CD14-positive monocyte (primary cell): Measurements from ENCODE around the gene UCHL5. TPM values are rescaled to one million over a fixed set of nuclear protein-coding genes. Genes with fewer than 3 reads are reported as not detected.

Experiments
- DNase-seq, 3 donors: peaks; one replicate each; pipeline ENCODE4 v3.0.0-alpha.2; 2011 to 2022
- H2AFZ ChIP-seq: 2 replicates; pipeline ENCODE4 v1.6.0; 2012; ENCODE audit warnings: mild to moderate bottlenecking, low read depth, low read length, inconsistent platforms; ENCODE audit not compliant: insufficient read depth, poor library complexity, severe bottlenecking
- H3K27ac ChIP-seq, 2 donors: 1 replicate in 1 of 2; 2 replicates in 1 of 2; pipeline ENCODE4 v1.5.1; 2012 to 2013; ENCODE audit warnings: low read length in 2 of 2, control low read depth in 1 of 2, inconsistent platforms in 1 of 2, low read depth in 1 of 2, mild to moderate bottlenecking in 1 of 2
- H3K27me3 ChIP-seq, 2 donors: one replicate each; pipeline versions ENCODE4 v1.6.0 to v1.6.1; 2011 to 2013; ENCODE audit warnings: low read length in 2 of 2; ENCODE audit not compliant: control insufficient read depth in 2 of 2, insufficient read depth in 2 of 2
- H3K36me3 ChIP-seq, 2 donors: replicated peaks in 1 of 2; 1 replicate in 1 of 2; 2 replicates in 1 of 2; pipeline versions ENCODE4 v1.5.1 to v1.6.1; 2012 to 2013; ENCODE audit warnings: low read length in 2 of 2, control low read depth in 1 of 2, inconsistent platforms in 1 of 2, mild to moderate bottlenecking in 1 of 2; ENCODE audit not compliant: insufficient read depth in 2 of 2, control insufficient read depth in 1 of 2
- H3K4me1 ChIP-seq, 2 donors: 1 replicate in 1 of 2; 2 replicates in 1 of 2; pipeline versions ENCODE4 v1.5.1 to v1.6.1; 2012 to 2013; ENCODE audit warnings: low read length in 2 of 2, control low read depth in 1 of 2, inconsistent platforms in 1 of 2, mild to moderate bottlenecking in 1 of 2, moderate library complexity in 1 of 2; ENCODE audit not compliant: insufficient read depth in 2 of 2, control insufficient read depth in 1 of 2
- H3K4me2 ChIP-seq: replicated peaks from 2 replicates; pipeline ENCODE3; 2012; ENCODE audit warnings: low read length, moderate library complexity, mild to moderate bottlenecking; ENCODE audit not compliant: poor library complexity, severe bottlenecking; ENCODE audit errors: extremely low read depth
- H3K4me3 ChIP-seq, 3 experiments: fragments of 200-600 bp in 1 of 3; sonication (generic) in 1 of 3; replicated peaks in 1 of 3; 1 replicate in 2 of 3; 2 replicates in 1 of 3; pipeline ENCODE4 v1.5.1; 2011 to 2013; ENCODE audit warnings: low read length in 3 of 3, mild to moderate bottlenecking in 3 of 3, control low read depth in 2 of 3, low read depth in 2 of 3, inconsistent platforms in 1 of 3, moderate library complexity in 1 of 3
- H3K79me2 ChIP-seq: 2 replicates; pipeline ENCODE4 v1.6.0; 2012; ENCODE audit warnings: mild to moderate bottlenecking, control low read depth, inconsistent platforms, low read length, moderate library complexity; ENCODE audit not compliant: insufficient read depth
- H3K9ac ChIP-seq: 2 replicates; pipeline ENCODE4 v1.6.0; 2017; ENCODE audit warnings: low read length, mild to moderate bottlenecking; ENCODE audit not compliant: insufficient read depth, poor library complexity, severe bottlenecking
- H3K9me3 ChIP-seq, 2 donors: replicated peaks in 1 of 2; 1 replicate in 1 of 2; 2 replicates in 1 of 2; pipeline versions ENCODE4 v1.5.1 to v1.6.1; 2012 to 2013; ENCODE audit warnings: low read length in 2 of 2, control low read depth in 1 of 2; ENCODE audit not compliant: control insufficient read depth in 1 of 2, insufficient read depth in 1 of 2
- H4K20me1 ChIP-seq: 2 replicates; pipeline ENCODE4 v1.6.0; 2012; ENCODE audit warnings: mild to moderate bottlenecking, low read length, control low read depth, moderate library complexity; ENCODE audit not compliant: insufficient read depth
- H3K27ac Mint-ChIP-seq, 7 donors: one replicate each; pipeline ENCODE4 v1.8.0; 2020; ENCODE audit warnings: mild to moderate bottlenecking in 7 of 7, mixed read lengths in 7 of 7, moderate library complexity in 6 of 7, inconsistent platforms in 2 of 7
- H3K27me3 Mint-ChIP-seq, 3 donors: one replicate each; pipeline ENCODE4 v1.8.0; 2021 to 2022; ENCODE audit warnings: low read depth in 3 of 3, mild to moderate bottlenecking in 3 of 3, mixed read lengths in 3 of 3, moderate library complexity in 3 of 3, inconsistent platforms in 1 of 3
- H3K36me3 Mint-ChIP-seq, 2 donors: one replicate each; pipeline ENCODE4 v1.8.0; 2020; ENCODE audit warnings: mixed read lengths in 2 of 2, inconsistent platforms in 1 of 2, mild to moderate bottlenecking in 1 of 2
- H3K4me1 Mint-ChIP-seq: one replicate; pipeline ENCODE4 v1.8.0; 2020; ENCODE audit warnings: mild to moderate bottlenecking, mixed read lengths
- H3K4me3 Mint-ChIP-seq, 2 donors: one replicate each; pipeline ENCODE4 v1.8.0; 2020; ENCODE audit warnings: mild to moderate bottlenecking in 2 of 2, mixed read lengths in 2 of 2, moderate library complexity in 1 of 2
- H3K9me3 Mint-ChIP-seq, 7 donors: one replicate each; pipeline ENCODE4 v1.8.0; 2020 to 2022; ENCODE audit warnings: mixed read lengths in 7 of 7, mild to moderate bottlenecking in 6 of 7, moderate library complexity in 6 of 7, inconsistent platforms in 2 of 7
- WGBS: methylation state at CpG from one replicate; pipeline ENCODE4 v1.1.5; 2013; ENCODE audit warnings: missing lambda C conversion rate; ENCODE audit not compliant: insufficient coverage; 5-methylcytosine and 5-hydroxymethylcytosine counted together
- intact Hi-C, 2 donors: fragments of 100-400 bp; cut with micrococcal nuclease; formaldehyde crosslinking; loops; one replicate each; pipeline versions ENCODE4 v1.15.0 to v1.15.1; 2023
- polyA plus RNA-seq, 3 donors: library from polyadenylated mRNA; depleted of rRNA in 1 of 3; unstranded in 2 of 3; stranded (reverse) in 1 of 3; fragments of 300-500 nt in 2 of 3; fragments of >200 nt in 1 of 3; fragmentation: Illumina TruSeq in 2 of 3; gene quantifications; 1 replicate in 2 of 3; 2 replicates in 1 of 3; pipeline ENCODE4 v1.2.3, GENCODE V29; 2012 to 2021
- TF ChIP-seq, protein P1 (sequence below): fragments of 200-600 bp; IDR thresholded peaks from one replicate; pipeline ENCODE4 v1.8.0; 2022; ENCODE audit warnings: antibody characterized with exemption, mild to moderate bottlenecking

UCHL5 gene
- polyA plus RNA-seq, 3 donors: 8.6 to 43.0 (median 29.6) TPM

DNA sequence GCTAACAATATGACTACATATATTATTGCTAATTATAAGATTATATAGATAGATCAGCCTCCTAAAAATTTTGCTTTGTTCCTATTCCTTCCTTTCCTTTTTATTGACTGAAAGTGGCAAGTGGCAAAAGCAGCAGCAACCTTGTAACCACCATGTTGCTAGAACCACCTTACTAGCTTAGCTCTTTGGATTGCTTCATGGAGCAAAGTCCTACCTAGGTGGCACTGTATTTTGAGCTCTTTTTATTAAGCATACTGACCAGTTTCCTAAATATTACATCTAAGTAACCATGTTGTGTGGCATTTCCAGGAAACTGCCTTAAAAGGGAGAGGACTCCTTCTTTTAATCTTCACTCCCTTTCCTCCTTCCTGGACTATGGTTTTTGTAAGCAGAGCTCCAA is 90.8 kb downstream of the UCHL5 start:
- H3K36me3 ChIP-seq: no peaks in the 10 kb centered on the region

DNA sequence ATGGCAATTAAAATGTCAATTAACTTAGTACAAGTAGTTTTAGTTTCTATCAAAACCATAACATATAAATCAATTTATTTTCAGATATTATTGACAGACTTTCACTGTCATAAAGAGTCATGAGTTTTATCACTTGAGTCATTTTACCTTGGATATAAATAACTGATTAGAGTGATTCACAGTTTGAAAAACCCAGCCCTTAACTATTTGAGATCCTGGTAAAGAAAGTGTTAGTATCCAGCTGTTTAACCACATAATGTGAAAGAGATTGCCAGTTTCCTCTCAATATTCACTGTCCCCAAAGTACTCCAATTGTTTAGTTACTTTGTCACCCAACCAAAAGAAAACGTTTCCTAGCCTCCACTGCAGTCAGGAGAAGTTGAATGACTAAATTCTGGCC is 91.3 kb downstream of the UCHL5 start:
- no peak overlapping the region for H3K4me2 ChIP-seq
- peaks cover 0 to 3% (median 0%) of the 10 kb centered on the region in 7 donors for H3K9me3 Mint-ChIP-seq
- no peaks in the 10 kb centered on the region for H3K27me3 ChIP-seq
- H3K4me3 Mint-ChIP-seq: no peak overlapping the region
- H3K4me1 Mint-ChIP-seq: peaks cover 8% of the 10 kb centered on the region
- TF ChIP-seq, protein P1, sequence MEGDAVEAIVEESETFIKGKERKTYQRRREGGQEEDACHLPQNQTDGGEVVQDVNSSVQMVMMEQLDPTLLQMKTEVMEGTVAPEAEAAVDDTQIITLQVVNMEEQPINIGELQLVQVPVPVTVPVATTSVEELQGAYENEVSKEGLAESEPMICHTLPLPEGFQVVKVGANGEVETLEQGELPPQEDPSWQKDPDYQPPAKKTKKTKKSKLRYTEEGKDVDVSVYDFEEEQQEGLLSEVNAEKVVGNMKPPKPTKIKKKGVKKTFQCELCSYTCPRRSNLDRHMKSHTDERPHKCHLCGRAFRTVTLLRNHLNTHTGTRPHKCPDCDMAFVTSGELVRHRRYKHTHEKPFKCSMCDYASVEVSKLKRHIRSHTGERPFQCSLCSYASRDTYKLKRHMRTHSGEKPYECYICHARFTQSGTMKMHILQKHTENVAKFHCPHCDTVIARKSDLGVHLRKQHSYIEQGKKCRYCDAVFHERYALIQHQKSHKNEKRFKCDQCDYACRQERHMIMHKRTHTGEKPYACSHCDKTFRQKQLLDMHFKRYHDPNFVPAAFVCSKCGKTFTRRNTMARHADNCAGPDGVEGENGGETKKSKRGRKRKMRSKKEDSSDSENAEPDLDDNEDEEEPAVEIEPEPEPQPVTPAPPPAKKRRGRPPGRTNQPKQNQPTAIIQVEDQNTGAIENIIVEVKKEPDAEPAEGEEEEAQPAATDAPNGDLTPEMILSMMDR: no peak
- H3K27ac ChIP-seq: no peak overlapping the region
- DNase-seq: no peak
- H3K4me3 ChIP-seq: no peak overlapping the region
- no peaks in the 10 kb centered on the region for H4K20me1 ChIP-seq
- no peak overlapping the region for H3K27ac Mint-ChIP-seq
- no peak overlapping the region for H3K9ac ChIP-seq
- intact Hi-C loops: loop anchor here in 1 of 2 donors (10.0 kb wide), 1 partner anchor 63 kb away; no protein-coding TSS in a partner anchor
- H3K36me3 Mint-ChIP-seq: no peaks in the 10 kb centered on the region
- H2AFZ ChIP-seq: no peak overlapping the region
- no peaks in the 10 kb centered on the region for H3K4me1 ChIP-seq
- no peaks in the 10 kb centered on the region for H3K27me3 Mint-ChIP-seq
- no CpG with 5 or more reads among the region's 1 CpG for WGBS
- H3K9me3 ChIP-seq: no peaks in the 10 kb centered on the region
- no peaks in the 10 kb centered on the region for H3K79me2 ChIP-seq
- no peaks in the 10 kb centered on the region for H3K36me3 ChIP-seq

More for the DNA sequence above, 90.8 kb downstream of the UCHL5 start:
- no peaks in the 10 kb centered on the region for H3K27me3 ChIP-seq
- Mint-ChIP-seq H3K4me1 (peaks cover 8% of the 10 kb centered on the region), H3K9me3 (peaks cover 0 to 3% (median 0%) of the 10 kb centered on the region in 7 donors), H3K27ac (no peak overlapping the region), H3K27me3 (no peaks in the 10 kb centered on the region), H3K4me3 (no peak overlapping the region), H3K36me3 (no peaks in the 10 kb centered on the region)
- no peaks in the 10 kb centered on the region for H3K79me2 ChIP-seq
- no peaks in the 10 kb centered on the region for H3K4me1 ChIP-seq
- TF ChIP-seq, protein P1: no peak
- no peak overlapping the region for H3K4me2 ChIP-seq
- no peak for DNase-seq
- H4K20me1 ChIP-seq: no peaks in the 10 kb centered on the region
- no peak overlapping the region for H2AFZ ChIP-seq
- no peaks in the 10 kb centered on the region for H3K9me3 ChIP-seq
- H3K4me3 ChIP-seq: no peak overlapping the region
- H3K27ac ChIP-seq: no peak overlapping the region
- no peak overlapping the region for H3K9ac ChIP-seq
- intact Hi-C loops: loop anchor here in 1 of 2 donors (10.0 kb wide), 1 partner anchor 64 kb away; no protein-coding TSS in a partner anchor
